HG03060 (cell line): ENCODE data around the gene NANS.
"Not testable (repeated sequence)": the region's sequence is repeated elsewhere in the genome, so short reads cannot be mapped to it uniquely, and the experiment has no call there.

Experiments
- ATAC-seq: cut with Tn5 transposase; IDR thresholded peaks from one replicate; pipeline ENCODE4 v1.9.1; 2021; ENCODE audit warnings: low read depth, moderate number of reproducible peaks; ENCODE audit not compliant: unreplicated experiment

NANS gene

GRCh38 chr9:98074115-98074990 lies 17.8 kb downstream of the NANS start:
- ATAC-seq = no peak

- no peak for ATAC-seq
These were observed 18.8 kb downstream of the NANS start for GRCh38 chr9:98075332-98075805.

DNA sequence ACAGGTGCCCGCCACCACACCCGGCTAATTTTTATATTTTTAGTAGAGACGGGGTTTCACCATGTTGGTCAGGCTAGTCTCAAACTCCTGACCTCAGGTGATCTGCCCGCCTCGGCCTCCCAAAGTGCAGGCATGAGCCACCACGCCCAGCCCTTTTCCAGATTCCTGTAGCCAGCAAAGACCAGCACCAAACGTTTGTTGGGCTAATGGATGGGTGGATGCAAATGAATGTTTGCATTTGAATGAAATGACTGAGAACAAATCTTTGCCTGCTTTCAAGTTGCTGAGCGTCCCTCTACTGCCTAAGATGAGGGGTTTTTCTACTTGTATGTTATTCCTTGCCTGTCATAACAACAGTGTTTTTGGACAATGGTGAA lies 20.0 kb downstream of the NANS start:
- ATAC-seq = not testable (repeated sequence)

GRCh38 chr9:98078895-98079294 lies 22.4 kb downstream of the NANS start:
- ATAC-seq = no peak

- ATAC-seq = no peak
These were observed 23.8 kb downstream of the NANS start for GRCh38 chr9:98080326-98080725.

DNA sequence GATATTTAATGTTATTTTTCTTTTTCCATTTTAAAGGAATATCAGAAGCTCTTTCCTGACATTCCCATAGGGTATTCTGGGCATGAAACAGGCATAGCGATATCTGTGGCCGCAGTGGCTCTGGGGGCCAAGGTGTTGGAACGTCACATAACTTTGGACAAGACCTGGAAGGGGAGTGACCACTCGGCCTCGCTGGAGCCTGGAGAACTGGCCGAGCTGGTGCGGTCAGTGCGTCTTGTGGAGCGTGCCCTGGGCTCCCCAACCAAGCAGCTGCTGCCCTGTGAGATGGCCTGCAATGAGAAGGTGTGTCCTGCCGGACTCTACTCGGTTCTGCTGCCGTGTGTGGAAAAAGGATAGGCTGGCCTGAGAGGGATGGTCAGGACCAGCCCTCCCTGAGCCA lies 24.2 kb downstream of the NANS start:
- no peak for ATAC-seq

DNA sequence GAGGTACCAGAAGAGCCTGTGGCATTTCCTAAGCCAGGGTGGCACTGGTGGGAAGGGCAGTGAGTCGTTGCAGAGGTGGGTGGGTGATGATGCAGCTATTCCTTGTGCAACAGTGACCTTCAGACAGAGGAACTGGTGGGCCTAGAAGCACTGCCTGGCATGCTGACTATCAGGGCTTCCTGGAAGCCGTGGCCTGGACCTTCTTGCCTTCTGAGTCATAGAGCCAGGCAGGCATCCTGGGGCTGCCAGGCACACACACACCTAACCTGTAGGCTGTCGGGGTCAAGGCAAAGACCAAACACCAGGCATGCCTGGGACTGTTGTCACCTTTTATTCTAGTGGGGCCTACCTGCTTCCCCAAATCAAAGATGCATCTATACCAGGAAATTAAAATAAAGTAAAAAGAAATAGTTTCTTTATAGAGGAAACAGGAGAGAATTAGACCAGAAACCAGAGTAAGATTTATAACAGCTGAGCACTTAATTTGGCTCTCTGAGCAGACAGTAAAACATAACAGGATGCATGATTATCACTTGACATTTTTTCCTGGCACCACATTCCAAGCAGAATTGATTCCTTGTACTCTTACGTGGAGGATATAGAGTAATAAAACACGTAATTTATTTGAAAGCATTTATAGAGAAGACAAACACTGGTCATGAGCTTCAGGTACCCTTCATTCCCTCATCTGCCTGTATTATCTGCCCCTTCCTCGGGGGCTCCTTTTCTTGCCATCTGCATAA lies 25.1 kb downstream of the NANS start:
- no peak for ATAC-seq

GRCh38 chr9:98083061-98083501 lies 26.5 kb downstream of the NANS start:
- ATAC-seq = no peak

- no peak for ATAC-seq
These were observed 27.1 kb downstream of the NANS start for GRCh38 chr9:98083566-98084183.

- ATAC-seq = no peak
These were observed 27.9 kb downstream of the NANS start for GRCh38 chr9:98084396-98084795.

DNA sequence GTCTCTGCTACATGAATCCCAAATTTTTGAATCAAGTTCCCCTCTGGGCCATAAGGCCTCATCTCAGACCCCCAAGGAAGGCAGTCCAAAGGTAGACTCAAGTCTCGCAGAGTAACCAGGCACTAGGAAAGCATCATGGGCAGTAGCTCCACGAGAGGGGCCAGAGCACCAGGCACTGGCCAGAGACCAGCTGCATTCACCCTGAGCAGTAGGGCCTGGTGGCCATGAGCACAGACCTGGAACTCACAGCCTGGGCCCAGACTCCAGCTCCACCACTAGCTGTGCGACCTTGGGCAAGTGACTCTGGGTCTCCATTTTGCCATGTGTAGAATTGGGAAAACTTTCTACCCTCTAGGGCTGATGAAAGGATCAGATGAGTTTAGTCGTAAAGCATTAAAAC lies 28.5 kb downstream of the NANS start:
- ATAC-seq = no peak

DNA sequence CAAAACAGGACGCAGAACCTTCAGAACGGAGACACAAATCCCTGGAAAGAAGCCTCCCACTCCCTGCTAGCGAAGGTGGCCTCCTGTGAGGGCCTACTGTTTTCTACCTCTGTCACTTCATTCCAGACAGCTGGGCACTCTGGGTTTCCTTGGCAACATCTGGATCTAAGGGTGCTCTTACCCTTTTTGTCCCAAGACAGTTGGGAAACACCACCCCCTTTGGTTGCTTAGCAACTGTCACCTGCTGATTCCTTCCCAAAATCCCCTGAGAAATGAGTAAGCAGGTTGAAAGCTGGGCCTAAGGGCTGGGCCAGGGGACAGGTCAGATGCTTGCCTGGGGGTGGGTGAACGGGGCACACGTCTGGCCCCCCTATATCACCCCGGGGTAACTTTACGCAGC lies 29.4 kb downstream of the NANS start:
- no peak for ATAC-seq

- ATAC-seq = no peak
These were observed 29.9 kb downstream of the NANS start for GRCh38 chr9:98086461-98086860.

DNA sequence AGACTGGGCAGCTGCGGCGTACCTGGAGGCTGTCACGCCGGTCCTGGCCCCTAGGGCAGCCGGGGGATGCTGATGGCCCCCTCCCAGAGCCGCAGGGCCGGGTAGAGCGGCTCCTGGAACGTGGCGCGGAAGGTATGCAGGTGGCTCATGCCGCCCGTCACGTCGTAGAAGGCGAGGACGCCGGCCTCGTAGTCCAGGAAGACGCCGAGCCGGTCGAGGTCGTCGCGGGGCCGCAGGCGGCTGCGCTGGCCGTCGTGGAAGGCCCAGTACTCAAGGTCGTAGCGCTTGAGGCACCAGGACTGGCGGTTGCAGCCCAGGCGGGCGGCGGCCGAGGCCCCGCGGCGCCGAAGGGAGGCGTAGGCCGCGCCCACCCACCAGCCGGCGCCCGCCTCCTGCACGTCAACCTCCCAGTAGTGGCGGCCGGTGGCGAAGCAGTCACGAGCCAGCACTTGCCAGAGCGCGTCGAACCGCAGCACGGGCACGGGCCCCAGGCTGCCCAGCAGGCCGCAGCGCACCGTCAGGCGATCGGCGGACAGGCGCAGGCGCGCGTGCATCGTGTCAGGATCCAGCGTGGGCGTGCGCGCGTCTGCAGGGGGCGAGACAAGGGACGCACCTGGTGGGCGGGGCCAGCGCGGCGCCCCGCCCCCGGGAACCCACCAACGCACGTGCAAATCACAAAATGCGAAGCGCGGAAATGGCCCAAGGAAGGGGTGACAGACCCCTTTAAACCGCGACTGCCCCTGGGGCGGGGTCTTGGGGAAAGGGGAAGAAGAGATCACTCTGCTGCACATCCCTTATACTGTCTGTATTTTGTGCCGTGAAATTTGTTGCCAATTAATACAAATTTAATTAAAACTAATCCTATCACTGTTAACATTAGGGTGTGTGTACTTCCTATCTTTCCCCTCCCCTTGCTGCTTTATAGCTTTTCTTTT lies 31.2 kb downstream of the NANS start:
- peak; percentile 53 for ATAC-seq

DNA sequence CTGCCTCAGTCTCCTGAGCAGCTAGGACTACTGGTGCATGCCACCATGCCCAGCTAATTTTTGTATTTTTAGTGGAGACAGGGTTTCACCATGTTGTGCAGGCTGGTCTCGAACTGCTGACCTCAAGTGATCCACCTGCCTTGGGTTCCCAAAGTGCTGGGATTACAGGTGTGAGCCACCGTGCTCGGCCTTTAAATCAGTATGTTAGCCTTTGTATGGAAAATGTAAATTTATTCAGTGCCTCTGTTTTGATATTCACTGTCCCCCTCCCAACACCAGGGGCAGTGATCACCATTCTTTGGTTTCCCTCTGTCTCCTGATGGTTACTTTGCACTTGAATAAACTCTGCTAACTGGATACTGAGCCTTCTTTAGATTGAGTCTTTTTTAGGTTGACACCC lies 34.1 kb downstream of the NANS start:
- not testable (repeated sequence) for ATAC-seq

DNA sequence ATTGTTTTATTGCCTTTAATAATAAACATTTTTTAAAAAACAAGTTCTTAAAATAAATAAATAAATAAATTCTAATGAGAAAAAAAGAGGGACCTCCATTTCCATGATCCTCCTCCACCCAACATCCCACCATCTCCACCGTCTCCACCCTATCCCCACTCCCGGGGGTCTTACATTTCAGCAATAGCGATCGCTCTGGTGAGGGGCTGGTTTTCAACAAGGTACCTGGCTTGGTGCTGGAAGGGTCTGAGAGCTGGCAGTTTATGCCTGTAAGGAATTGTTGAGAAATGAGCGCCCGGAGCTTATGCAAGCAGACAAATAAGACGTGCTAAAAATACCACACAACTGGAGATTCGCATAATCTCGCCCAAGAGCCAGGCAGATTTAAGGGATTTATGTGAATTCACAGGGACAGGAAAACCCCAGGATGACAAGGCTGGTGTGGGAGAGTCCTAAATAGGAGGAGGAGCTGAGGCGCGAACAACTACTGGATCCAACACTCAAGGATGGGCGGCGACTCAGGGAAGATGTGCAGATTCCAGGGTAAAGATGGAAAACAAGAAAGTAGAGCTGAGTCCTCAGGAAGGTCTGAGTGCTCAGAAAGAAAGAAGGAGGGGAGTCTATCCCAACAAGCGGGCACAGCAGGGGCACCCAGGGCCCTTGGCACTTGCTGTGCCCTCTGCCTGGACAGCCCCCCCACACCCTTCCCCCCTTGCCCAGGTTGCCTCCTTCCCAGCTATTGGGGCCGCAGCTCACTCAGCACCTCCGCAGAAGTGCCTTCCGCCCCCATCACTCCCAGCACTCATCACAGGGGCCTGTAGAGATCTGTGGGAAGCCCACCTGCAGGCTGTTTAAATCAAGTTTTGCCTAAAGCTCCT lies 35.4 kb downstream of the NANS start:
- no peak for ATAC-seq

DNA sequence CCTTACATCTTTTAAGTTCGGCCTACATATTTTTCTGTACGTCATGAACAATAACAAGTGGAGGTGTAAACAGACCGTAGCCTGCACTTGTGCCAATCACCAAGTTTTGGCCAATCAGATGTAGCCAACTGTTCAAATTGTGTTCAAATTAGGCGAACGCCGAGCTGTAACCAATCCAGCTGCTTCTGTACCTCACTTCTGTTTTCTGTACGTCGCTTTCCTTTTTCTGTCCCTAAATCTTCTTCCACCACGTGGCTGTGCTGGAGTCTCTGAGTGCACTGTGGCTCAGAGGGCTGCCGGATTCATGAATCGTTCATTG lies 36.0 kb downstream of the NANS start:
- ATAC-seq = no peak

DNA sequence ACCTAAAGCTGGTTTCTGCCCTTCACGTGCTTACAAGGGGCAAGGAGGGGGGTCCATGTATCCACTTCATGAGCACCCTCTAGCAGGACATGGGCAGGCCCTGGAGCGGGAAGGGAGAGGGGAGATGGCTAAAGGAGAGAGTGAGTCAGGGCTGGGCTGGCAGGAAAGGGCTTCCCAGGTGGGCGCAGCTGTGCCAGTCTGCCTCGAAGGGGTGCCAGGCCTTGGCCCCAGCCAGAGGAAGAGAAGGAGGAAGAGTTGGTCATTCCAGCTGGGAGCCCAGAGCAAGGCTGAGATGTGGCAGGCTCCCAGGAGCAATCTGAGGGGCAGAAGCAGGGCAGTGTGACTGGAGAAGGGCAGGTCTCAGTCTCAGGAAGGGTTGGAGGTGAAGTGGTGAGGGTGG lies 37.8 kb downstream of the NANS start:
- ATAC-seq = no peak

DNA sequence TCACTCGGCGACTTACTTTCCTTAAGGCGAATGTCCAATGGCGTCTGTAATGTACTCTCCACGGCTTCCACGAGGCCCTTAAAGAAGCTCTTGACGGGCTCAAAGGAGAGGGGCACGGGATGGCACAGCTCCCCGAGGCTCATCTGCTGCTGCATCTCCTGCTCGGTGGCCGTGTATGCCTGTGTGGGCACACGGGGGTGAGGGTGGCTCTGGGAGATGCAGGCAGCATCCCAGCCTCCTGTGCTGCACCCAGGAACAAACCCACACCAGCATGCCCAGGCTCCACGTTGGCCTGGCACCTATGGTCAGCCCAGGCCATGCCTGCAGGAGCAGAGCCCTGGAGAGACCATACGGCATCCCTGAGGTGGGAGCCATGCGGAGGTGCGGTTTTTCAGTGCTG lies 38.3 kb downstream of the NANS start:
- no peak for ATAC-seq
